ENCODE measurements around the gene THBD.

- TF ChIP-seq CTCF (IDR thresholded peaks at IDR 0.05 in 2 of 3, conservative IDR thresholded peaks at IDR 0.05 in 1 of 3; ENCODE audit: insufficient read depth in 2 of 3, low read depth in 1 of 3, low read length in 3 of 3): no peak
- TF ChIP-seq TBP (optimal IDR thresholded peaks at IDR 0.05; ENCODE audit: low read depth, low read length): no peak
- TF ChIP-seq OTX1 (CRISPR knock-in tag; IDR thresholded peaks at IDR 0.05): no peak
- TF ChIP-seq HMGXB4 (CRISPR knock-in tag; IDR thresholded peaks at IDR 0.05): no peak
- no peak for TF ChIP-seq POLR2AphosphoS5 (IDR thresholded peaks at IDR 0.05; ENCODE audit: control insufficient read depth, insufficient read depth, low read depth, low read length)
- no peak for TF ChIP-seq HIVEP1 (CRISPR knock-in tag; IDR thresholded peaks at IDR 0.05)
- TF ChIP-seq RFX5 (IDR thresholded peaks at IDR 0.05; ENCODE audit: low read depth, low read length): no peak
These were observed 13.7 kb upstream of the THBD start for GRCh38 chr20:23063168-23063567.
